Loucy (cell line): ENCODE results near the gene SDK1.

ENCODE experiments used
- H2AFZ ChIP-seq: fragments of 200-600 bp; sonication (generic); 2 replicates; pipeline ENCODE4 v1.6.0; 2016; ENCODE audit warnings: antibody characterized with exemption, mild to moderate bottlenecking, low read length, moderate library complexity
- H3F3A ChIP-seq: fragments of 200-600 bp; 2 replicates; pipeline ENCODE4 v1.6.0; 2016; ENCODE audit warnings: antibody characterized with exemption, low read depth, mild to moderate bottlenecking
- H3K27me3 ChIP-seq: fragments of 200-600 bp; sonication (generic); 2 replicates; pipeline ENCODE4 v1.6.1; 2014; ENCODE audit warnings: low read length, mild to moderate bottlenecking; ENCODE audit not compliant: insufficient read depth, poor library complexity, severe bottlenecking
- H3K36me3 ChIP-seq: fragments of 200-600 bp; sonication (generic); 2 replicates; pipeline ENCODE4 v1.6.1; 2016; ENCODE audit warnings: low read length; ENCODE audit not compliant: insufficient read depth
- H3K4me1 ChIP-seq: fragments of 200-600 bp; sonication (generic); 2 replicates; pipeline ENCODE4 v1.5.1; 2014; ENCODE audit warnings: low read length, mild to moderate bottlenecking; ENCODE audit not compliant: insufficient read depth, poor library complexity, severe bottlenecking
- H3K4me2 ChIP-seq: fragments of 200-600 bp; sonication (generic); 2 replicates; pipeline ENCODE4 v1.6.0; 2014; ENCODE audit warnings: antibody characterized with exemption, low read length, low read depth, mild to moderate bottlenecking; ENCODE audit not compliant: poor library complexity, severe bottlenecking
- H3K4me3 ChIP-seq: fragments of 200-600 bp; sonication (generic); 2 replicates; pipeline ENCODE4 v1.5.1; 2014; ENCODE audit warnings: low read length, mild to moderate bottlenecking, mixed read lengths; ENCODE audit not compliant: poor library complexity, severe bottlenecking
- H3K79me2 ChIP-seq: fragments of 200-600 bp; sonication (generic); 2 replicates; pipeline ENCODE4 v1.6.1; 2014; ENCODE audit warnings: low read length; ENCODE audit not compliant: insufficient read depth
- H3K9ac ChIP-seq: fragments of 200-600 bp; sonication (generic); 2 replicates; pipeline ENCODE4 v1.6.0; 2014; ENCODE audit warnings: mild to moderate bottlenecking, low read depth, low read length, moderate library complexity; ENCODE audit not compliant: poor library complexity, severe bottlenecking
- H3K9me2 ChIP-seq: fragments of 200-600 bp; sonication (generic); replicated peaks from 2 replicates; pipeline ENCODE4 v1.6.1; 2016; ENCODE audit warnings: low read depth, low read length, mixed read lengths
- H3K9me3 ChIP-seq: fragments of 200-600 bp; sonication (generic); 2 replicates; pipeline ENCODE4 v1.6.1; 2014; ENCODE audit warnings: mild to moderate bottlenecking, antibody characterized with exemption, low read length, low read depth; ENCODE audit not compliant: insufficient read depth
- H4K20me1 ChIP-seq: fragments of 200-600 bp; sonication (generic); 2 replicates; pipeline ENCODE4 v1.6.0; 2014; ENCODE audit warnings: antibody characterized with exemption, low read length, mild to moderate bottlenecking; ENCODE audit not compliant: insufficient read depth, poor library complexity, severe bottlenecking
- CTCF ChIP-seq: fragments of 200-600 bp; sonication (generic); conservative IDR thresholded peaks from 2 replicates; pipeline ENCODE4 v1.5.1; 2014; ENCODE audit warnings: mild to moderate bottlenecking, antibody characterized with exemption, low read length
- EZH2phosphoT487 ChIP-seq: fragments of 200-600 bp; IDR thresholded peaks from 2 replicates; pipeline ENCODE4 v1.6.1; 2018; ENCODE audit warnings: antibody characterized with exemption, mild to moderate bottlenecking, moderate library complexity, borderline replicate concordance

SDK1 gene

GRCh38 chr7:3806516-3806915 is 505.5 kb downstream of the SDK1 start:
- H3K36me3 ChIP-seq, result no peaks in the 10 kb centered on the region
- no peaks in the 10 kb centered on the region for H4K20me1 ChIP-seq
- H3K4me2 ChIP-seq, result no peak overlapping the region
- TF ChIP-seq EZH2phosphoT487, result no peak
- TF ChIP-seq CTCF, result no peak
- no peaks in the 10 kb centered on the region for H3K9me2 ChIP-seq
- no peaks in the 10 kb centered on the region for H3K4me1 ChIP-seq
- no peaks in the 10 kb centered on the region for H3K27me3 ChIP-seq
- no peaks in the 10 kb centered on the region for H3K79me2 ChIP-seq
- no peak overlapping the region for H3K9ac ChIP-seq
- H3K9me3 ChIP-seq, result no peaks in the 10 kb centered on the region
- H3F3A ChIP-seq, result no peaks in the 10 kb centered on the region
- no peak overlapping the region for H2AFZ ChIP-seq
- no peak overlapping the region for H3K4me3 ChIP-seq

- Histone ChIP-seq H3K4me2 (no peak overlapping the region), H3K9me3 (no peaks in the 10 kb centered on the region), H3K27me3 (no peaks in the 10 kb centered on the region), H3K79me2 (no peaks in the 10 kb centered on the region), H3K4me1 (no peaks in the 10 kb centered on the region), H3K36me3 (no peaks in the 10 kb centered on the region), H3F3A (no peaks in the 10 kb centered on the region), H3K9me2 (no peaks in the 10 kb centered on the region), H4K20me1 (no peaks in the 10 kb centered on the region), H3K9ac (no peak overlapping the region), H3K4me3 (no peak overlapping the region), H2AFZ (no peak overlapping the region)
- TF ChIP-seq EZH2phosphoT487, result no peak
- TF ChIP-seq CTCF, result no peak
Observed at GRCh38 chr7:3807824-3808223, 506.8 kb downstream of the SDK1 start.

- H3K4me1 ChIP-seq, result no peaks in the 10 kb centered on the region
- no peak overlapping the region for H3K9ac ChIP-seq
- H3K27me3 ChIP-seq, result no peaks in the 10 kb centered on the region
- no peak overlapping the region for H3K4me3 ChIP-seq
- H3K36me3 ChIP-seq, result no peaks in the 10 kb centered on the region
- H3K9me3 ChIP-seq, result no peaks in the 10 kb centered on the region
- H3K79me2 ChIP-seq, result no peaks in the 10 kb centered on the region
- TF ChIP-seq EZH2phosphoT487, result no peak
- TF ChIP-seq CTCF, result no peak
- no peaks in the 10 kb centered on the region for H4K20me1 ChIP-seq
- H2AFZ ChIP-seq, result no peak overlapping the region
- H3K4me2 ChIP-seq, result no peak overlapping the region
- H3K9me2 ChIP-seq, result no peaks in the 10 kb centered on the region
- H3F3A ChIP-seq, result no peaks in the 10 kb centered on the region
Observed at GRCh38 chr7:3821488-3821887, 520.4 kb downstream of the SDK1 start.
